Loucy (cell line): Measurements from ENCODE around the gene FAM168A.
"Not testable (repeated sequence)": the region's sequence is repeated elsewhere in the genome, so short reads cannot be mapped to it uniquely, and the experiment has no call there.

Experiments used
- H2AFZ ChIP-seq: fragments of 200-600 bp; sonication (generic); 2 replicates; pipeline ENCODE4 v1.6.0; 2016; ENCODE audit warnings: antibody characterized with exemption, mild to moderate bottlenecking, low read length, moderate library complexity
- H3F3A ChIP-seq: fragments of 200-600 bp; 2 replicates; pipeline ENCODE4 v1.6.0; 2016; ENCODE audit warnings: antibody characterized with exemption, low read depth, mild to moderate bottlenecking
- H3K27me3 ChIP-seq: fragments of 200-600 bp; sonication (generic); 2 replicates; pipeline ENCODE4 v1.6.1; 2014; ENCODE audit warnings: low read length, mild to moderate bottlenecking; ENCODE audit not compliant: insufficient read depth, poor library complexity, severe bottlenecking
- H3K36me3 ChIP-seq: fragments of 200-600 bp; sonication (generic); 2 replicates; pipeline ENCODE4 v1.6.1; 2016; ENCODE audit warnings: low read length; ENCODE audit not compliant: insufficient read depth
- H3K4me1 ChIP-seq: fragments of 200-600 bp; sonication (generic); 2 replicates; pipeline ENCODE4 v1.5.1; 2014; ENCODE audit warnings: low read length, mild to moderate bottlenecking; ENCODE audit not compliant: insufficient read depth, poor library complexity, severe bottlenecking
- H3K4me2 ChIP-seq: fragments of 200-600 bp; sonication (generic); 2 replicates; pipeline ENCODE4 v1.6.0; 2014; ENCODE audit warnings: antibody characterized with exemption, low read length, low read depth, mild to moderate bottlenecking; ENCODE audit not compliant: poor library complexity, severe bottlenecking
- H3K4me3 ChIP-seq: fragments of 200-600 bp; sonication (generic); 2 replicates; pipeline ENCODE4 v1.5.1; 2014; ENCODE audit warnings: low read length, mild to moderate bottlenecking, mixed read lengths; ENCODE audit not compliant: poor library complexity, severe bottlenecking
- H3K79me2 ChIP-seq: fragments of 200-600 bp; sonication (generic); 2 replicates; pipeline ENCODE4 v1.6.1; 2014; ENCODE audit warnings: low read length; ENCODE audit not compliant: insufficient read depth
- H3K9ac ChIP-seq: fragments of 200-600 bp; sonication (generic); 2 replicates; pipeline ENCODE4 v1.6.0; 2014; ENCODE audit warnings: mild to moderate bottlenecking, low read depth, low read length, moderate library complexity; ENCODE audit not compliant: poor library complexity, severe bottlenecking
- H3K9me2 ChIP-seq: fragments of 200-600 bp; sonication (generic); replicated peaks from 2 replicates; pipeline ENCODE4 v1.6.1; 2016; ENCODE audit warnings: low read depth, low read length, mixed read lengths
- H3K9me3 ChIP-seq: fragments of 200-600 bp; sonication (generic); 2 replicates; pipeline ENCODE4 v1.6.1; 2014; ENCODE audit warnings: mild to moderate bottlenecking, antibody characterized with exemption, low read length, low read depth; ENCODE audit not compliant: insufficient read depth
- H4K20me1 ChIP-seq: fragments of 200-600 bp; sonication (generic); 2 replicates; pipeline ENCODE4 v1.6.0; 2014; ENCODE audit warnings: antibody characterized with exemption, low read length, mild to moderate bottlenecking; ENCODE audit not compliant: insufficient read depth, poor library complexity, severe bottlenecking
- CTCF ChIP-seq: fragments of 200-600 bp; sonication (generic); conservative IDR thresholded peaks from 2 replicates; pipeline ENCODE4 v1.5.1; 2014; ENCODE audit warnings: mild to moderate bottlenecking, antibody characterized with exemption, low read length
- EZH2phosphoT487 ChIP-seq: fragments of 200-600 bp; IDR thresholded peaks from 2 replicates; pipeline ENCODE4 v1.6.1; 2018; ENCODE audit warnings: antibody characterized with exemption, mild to moderate bottlenecking, moderate library complexity, borderline replicate concordance

Gene FAM168A

GRCh38 chr11:73473252-73473651, 124.7 kb downstream of the FAM168A start:
- H3K9me3 ChIP-seq: no peaks in the 10 kb centered on the region
- peaks cover 59% of the 10 kb centered on the region for H3K79me2 ChIP-seq
- H3K4me1 ChIP-seq: peaks cover 16% of the 10 kb centered on the region
- no peak overlapping the region for H3K4me2 ChIP-seq
- H3K36me3 ChIP-seq: peaks cover 3% of the 10 kb centered on the region; the same call in 1 of the 2 replicates
- H3F3A ChIP-seq: no peaks in the 10 kb centered on the region
- no peak overlapping the region for H3K4me3 ChIP-seq
- H2AFZ ChIP-seq: no peak overlapping the region
- H4K20me1 ChIP-seq: peaks cover 6% of the 10 kb centered on the region
- H3K9ac ChIP-seq: no peak overlapping the region
- no peaks in the 10 kb centered on the region for H3K9me2 ChIP-seq
- no peak for TF ChIP-seq CTCF
- TF ChIP-seq EZH2phosphoT487: no peak
- no peaks in the 10 kb centered on the region for H3K27me3 ChIP-seq

GRCh38 chr11:73470036-73470612, 127.8 kb downstream of the FAM168A start:
- H3K27me3 ChIP-seq, H3F3A ChIP-seq, H2AFZ ChIP-seq, H3K4me3 ChIP-seq, H3K9ac ChIP-seq, H3K9me3 ChIP-seq, H3K9me2 ChIP-seq, H4K20me1 ChIP-seq: not testable (repeated sequence)
- H3K4me2 ChIP-seq: peak overlapping the region; percentile 47
- H3K4me1 ChIP-seq: peaks cover 20% of the 10 kb centered on the region
- peaks cover 47% of the 10 kb centered on the region for H3K79me2 ChIP-seq
- peaks cover 15% of the 10 kb centered on the region; the same call in 1 of the 2 replicates for H3K36me3 ChIP-seq

- no peak overlapping the region for H2AFZ ChIP-seq
- H3K9me2 ChIP-seq: no peaks in the 10 kb centered on the region
- no peaks in the 10 kb centered on the region for H3K27me3 ChIP-seq
- no peaks in the 10 kb centered on the region for H4K20me1 ChIP-seq
- TF ChIP-seq EZH2phosphoT487 (no peak), CTCF (no peak)
- H3F3A ChIP-seq: no peaks in the 10 kb centered on the region
- peaks cover 40% of the 10 kb centered on the region; the same call in 1 of the 2 replicates for H3K79me2 ChIP-seq
- H3K4me1 ChIP-seq: peaks cover 20% of the 10 kb centered on the region
- peak overlapping the region; percentile 19 for H3K9ac ChIP-seq
- H3K4me3 ChIP-seq: peak overlapping the region; percentile 18
- peaks cover 22% of the 10 kb centered on the region; the same call in 1 of the 2 replicates for H3K36me3 ChIP-seq
- no peaks in the 10 kb centered on the region for H3K9me3 ChIP-seq
- peak overlapping the region; percentile 47 for H3K4me2 ChIP-seq
These were observed 128.5 kb downstream of the FAM168A start for GRCh38 chr11:73469401-73469800.
